Activated naive CD4-positive, alpha-beta T cell (primary cell): ENCODE measurements around the gene GSX1.
"Not testable (repeated sequence)": the region's sequence is repeated elsewhere in the genome, so short reads cannot be mapped to it uniquely, and the experiment has no call there.

ENCODE experiments used
- DNase-seq, 4 experiments: peaks; one replicate each; lab custom pipeline; 2025; lab: John Stamatoyannopoulos, UW

GSX1 gene

DNA sequence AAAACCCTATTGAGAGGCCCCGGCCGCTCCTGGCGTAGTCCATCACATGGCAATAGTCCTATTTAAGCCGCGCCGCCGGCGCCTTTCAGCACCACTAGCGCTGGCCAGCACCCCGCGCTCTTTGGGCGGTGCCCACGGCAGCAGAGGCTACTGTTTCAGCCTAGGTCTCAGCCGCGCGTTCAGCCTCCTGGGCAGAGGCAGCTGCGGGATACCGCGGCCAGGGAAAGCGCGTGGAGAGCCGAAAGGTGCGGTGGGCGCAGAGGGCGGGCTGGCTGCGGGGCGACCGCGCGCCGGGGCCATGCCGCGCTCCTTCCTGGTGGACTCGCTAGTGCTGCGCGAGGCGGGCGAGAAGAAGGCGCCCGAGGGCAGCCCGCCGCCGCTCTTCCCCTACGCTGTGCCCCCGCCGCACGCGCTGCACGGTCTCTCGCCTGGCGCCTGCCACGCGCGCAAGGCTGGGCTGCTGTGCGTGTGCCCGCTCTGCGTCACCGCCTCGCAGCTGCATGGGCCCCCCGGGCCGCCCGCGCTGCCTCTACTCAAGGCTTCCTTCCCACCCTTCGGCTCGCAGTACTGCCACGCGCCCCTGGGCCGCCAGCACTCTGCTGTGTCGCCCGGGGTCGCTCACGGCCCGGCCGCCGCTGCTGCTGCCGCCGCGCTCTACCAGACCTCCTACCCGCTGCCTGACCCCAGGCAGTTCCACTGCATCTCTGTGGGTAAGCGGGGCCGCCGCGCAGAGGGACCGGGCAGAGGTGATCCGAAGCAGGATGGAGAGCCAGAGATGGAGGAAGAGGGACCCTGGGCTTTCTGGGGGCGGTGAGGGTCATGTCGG lies at the start of gene GSX1:
TSS of gene GSX1 (plus strand) at position 91 of the 826 bp plus-strand sequence. CDS start at position 299, 208 bp downstream.
- DNase-seq: no peak

DNA sequence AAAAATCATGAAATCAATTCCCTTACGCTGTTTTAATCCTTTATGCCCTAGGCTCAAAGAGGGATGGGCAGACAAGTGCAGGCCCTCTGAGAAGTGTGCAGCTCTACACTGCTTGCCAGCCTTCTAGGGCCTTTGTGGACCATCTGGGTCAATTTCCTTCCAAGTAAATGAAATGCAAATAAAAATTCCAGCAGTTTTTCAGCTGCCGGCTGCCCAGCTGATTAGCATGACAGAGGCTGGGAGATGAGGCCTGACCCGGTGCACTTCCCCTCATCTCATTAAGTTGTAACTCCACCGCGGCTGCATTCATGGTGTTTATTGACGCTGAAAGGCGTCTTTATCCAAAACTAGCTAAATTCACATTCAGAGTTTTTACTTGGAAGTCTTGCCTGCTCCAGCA lies 47.5 kb upstream of the GSX1 start:
- DNase-seq: no peak

DNA sequence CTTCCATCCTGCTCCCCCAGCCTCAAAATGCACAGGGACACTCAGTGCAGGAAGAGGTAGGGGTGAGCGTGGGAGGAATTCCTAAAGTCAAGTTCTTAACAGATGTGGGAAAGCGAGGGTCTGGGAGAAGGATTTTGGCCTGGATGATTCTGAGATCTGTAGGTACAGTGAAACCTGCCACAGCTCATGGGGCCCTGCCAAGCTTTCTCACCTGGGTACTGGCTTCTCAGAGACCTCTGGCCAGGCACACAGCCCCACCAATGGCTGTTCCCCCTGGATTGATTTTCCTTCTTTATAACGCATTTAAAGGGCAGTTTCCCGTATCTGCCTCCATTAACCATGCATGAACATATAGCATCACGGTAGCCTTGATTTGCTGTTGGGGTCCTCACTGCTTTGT lies 47.0 kb upstream of the GSX1 start:
- no peak for DNase-seq

DNA sequence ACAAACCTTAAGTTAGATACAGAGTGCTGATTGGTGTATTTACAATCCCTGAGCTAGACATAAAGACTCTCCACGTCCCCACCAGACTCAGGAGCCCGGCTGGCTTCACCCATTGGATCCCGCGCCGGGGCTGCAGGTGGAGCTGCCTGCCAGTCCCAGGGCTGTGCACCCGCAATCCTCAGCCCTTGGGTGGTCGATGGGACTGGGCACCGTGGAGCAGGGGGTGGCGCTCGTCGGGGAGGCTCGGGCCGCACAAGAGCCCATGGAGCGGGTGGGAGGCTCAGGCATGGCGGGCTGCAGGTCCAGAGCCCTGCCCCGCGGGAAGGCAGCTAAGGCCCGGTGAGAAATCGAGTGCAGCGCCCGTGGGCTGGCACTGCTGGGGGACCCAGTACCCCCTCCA lies 44.1 kb upstream of the GSX1 start:
- not testable (repeated sequence) for DNase-seq

DNA sequence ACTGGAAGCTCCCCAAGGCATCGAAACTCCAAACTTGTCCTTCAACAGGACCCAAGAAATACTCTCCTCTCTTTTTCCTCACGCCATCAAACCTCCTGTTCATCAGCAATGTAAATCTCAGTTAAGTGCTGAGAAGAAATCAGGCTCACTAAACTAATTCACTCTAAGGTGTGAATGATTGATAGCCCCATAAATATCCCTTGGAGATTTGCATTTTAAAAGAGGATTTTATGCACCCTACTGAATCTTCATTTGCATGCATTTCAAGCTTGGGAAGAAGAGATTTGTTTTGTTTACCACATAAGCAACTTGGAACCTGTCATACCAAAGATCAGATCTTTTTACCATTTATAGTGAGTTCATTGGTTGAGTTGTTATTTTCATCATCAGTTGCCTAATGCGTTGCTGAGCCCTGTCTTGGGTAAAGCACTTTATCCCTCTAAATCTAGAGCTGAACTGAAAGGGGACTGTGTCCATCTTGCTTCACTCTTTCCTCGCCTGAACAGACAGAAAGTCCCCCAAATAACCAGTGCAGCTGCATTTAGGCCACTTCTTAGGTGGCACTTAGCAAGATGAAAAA lies 40.2 kb upstream of the GSX1 start:
- DNase-seq: no peak

DNA sequence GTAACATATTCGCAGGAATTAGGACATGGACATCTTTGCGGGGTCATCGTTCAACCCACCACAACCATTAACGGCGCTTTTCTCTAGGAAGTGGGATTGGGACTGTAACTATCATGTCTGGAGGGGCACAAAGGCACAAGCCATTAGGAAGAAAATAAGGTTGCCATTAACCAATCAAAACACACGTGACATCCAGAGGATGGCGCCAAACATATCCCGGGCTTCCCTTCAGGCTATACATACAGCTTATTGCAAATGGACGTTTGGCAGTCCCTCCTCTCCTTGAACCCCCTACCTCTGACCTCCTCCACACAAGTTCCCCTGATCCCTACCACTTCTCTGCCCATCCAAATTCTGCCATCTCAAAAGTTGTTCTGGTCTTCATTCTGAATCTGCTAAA lies 26.6 kb upstream of the GSX1 start:
- no peak for DNase-seq

DNA sequence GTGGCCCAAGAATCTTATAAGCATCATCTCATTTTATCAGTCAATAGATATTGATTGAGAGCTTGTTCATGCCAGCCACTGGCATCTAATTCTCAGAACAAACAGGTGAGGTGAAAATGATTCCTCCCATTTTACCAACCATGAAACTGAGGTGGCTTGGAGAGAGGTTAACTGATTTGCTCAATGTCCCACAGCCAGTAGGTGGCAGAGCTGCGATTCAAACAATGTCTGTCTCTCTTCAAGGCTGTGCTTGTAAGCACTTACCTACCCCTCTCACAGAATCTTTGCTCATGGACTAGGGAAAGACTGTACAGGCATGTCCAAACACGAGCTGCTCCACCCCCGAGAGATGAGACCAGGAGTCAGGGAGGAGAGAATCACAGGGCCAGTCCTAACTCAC lies 21.5 kb upstream of the GSX1 start:
- no peak for DNase-seq

DNA sequence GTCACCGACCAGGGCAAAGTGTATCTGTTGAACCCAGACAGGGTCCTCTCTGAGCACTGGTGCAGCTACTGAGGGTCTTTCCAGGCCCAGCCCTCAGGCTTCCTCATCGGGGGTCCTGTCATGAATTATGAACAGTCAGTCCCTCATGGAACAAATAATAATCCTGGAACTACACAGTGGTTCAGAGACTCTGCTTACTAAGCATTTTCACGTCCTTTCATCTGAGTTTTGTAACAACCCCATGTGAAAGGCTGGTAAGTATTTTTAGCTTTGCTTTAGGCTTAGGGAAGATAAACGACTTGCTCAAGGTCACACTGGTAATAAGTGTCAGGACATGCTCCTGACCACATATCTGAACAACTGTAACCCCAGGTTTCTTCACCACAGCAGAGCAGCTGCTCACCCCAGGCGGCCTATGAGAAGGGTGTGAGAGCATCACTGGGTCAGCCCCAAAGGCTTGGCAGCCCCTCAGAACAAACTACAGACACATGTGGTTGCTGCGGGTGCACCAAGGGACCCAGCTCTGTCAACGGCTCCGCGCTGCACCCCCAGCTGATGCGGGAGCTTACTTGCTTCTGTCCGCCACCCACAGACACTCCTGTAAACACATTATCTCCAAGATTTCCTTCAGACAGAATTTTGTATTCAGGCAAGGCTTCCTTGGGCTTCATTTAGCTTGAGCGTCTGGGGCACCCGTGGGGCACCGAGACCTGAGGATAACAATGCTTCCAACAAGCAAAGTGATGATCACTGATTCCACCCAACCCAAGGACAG lies 19.4 kb upstream of the GSX1 start:
- no peak for DNase-seq

DNA sequence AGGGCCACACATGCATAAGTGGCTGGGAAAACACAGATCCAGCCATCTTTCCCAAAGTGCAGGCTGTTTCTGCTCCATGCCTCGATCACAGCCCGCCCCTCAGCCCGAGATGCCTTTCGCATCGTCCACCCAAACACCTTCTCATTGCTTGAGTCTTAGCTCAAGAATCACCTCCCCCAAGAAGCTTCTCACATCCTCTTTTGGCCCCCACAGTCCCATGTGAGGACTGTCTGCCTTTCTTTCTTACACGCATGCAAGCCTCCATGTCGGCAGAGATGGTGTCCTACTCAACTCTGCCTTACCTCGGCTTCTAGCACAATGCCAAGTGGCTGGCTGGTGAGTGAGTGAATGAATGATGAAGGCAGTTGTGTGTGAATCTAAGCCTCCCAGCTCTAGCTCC lies 18.1 kb upstream of the GSX1 start:
- no peak for DNase-seq

DNA sequence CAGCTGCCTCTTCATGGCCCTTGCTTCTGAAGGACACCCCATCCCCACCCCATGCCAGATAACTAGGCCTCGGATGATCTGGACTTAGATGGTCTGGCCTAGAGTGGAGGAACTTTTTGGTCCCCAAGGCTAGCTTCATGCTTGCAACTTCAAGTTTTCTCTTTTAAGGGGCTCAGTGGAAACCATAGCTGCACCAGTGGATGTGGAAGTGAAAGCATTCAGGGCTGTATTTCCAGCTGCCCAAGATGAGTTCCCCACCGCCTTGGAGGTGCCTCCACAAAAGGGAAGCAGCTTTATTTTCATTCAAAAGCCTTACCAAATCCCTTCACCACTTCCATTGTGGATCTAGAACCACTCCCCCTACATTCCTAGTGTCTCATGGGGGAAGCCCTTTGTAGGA lies 17.6 kb upstream of the GSX1 start:
- no peak for DNase-seq

DNA sequence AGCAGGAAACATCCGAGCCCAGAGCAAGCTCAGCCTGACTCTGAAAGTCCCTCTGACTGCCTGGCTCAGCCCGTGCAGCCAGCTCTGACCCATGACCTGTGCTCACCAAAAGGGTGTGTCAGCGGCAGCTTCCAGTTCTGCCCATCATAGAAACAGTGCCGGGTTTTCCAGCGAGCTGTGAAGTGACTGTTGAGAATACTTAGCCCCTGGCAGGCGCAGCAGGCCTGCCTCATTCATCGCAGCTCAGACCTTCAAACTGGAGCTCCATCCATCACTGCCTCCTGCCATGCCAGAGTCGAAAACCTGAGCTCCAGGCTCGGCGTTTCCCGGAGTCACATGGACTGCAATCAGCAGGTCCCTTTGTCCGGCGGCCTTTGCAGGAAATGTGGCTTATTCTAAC lies 16.3 kb upstream of the GSX1 start:
- no peak for DNase-seq

DNA sequence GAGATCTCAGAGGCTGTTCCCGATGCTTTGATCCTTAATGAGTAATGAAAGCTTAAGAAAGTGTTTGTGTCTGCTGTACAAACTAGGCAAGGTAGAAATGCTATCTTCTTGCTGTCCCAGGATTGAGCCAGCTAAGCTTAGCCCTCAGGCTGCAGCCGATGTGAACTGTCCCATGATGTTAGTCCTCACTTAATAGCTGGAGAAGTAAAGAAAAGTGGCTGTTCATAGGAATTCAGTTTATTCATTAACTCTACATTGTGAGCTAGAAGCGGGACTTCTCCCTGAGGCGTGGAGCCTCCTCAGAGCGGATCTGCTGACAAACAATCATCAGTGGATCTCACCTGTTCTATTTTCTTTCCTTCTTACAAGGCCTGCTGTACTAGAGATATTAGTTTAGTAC lies 10.1 kb upstream of the GSX1 start:
- DNase-seq: no peak

DNA sequence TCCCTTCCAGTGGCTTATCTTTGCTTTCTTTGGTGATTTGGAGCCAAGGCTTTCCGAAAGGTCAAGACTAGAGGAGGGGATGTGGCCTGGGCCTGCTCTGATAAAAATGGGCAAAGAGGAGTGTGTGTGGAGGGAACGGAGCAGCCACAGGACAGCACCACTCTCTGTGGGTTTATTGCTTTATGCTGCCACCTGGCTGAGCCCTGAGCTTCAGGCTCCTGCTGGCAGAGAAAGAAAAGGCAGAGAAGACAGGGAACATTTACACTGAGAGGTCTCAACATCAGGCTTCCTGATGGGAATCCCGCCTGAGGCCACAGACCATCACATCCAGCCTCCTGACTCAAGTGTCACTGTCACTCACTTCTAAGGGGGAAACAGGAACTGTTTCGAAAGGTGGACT lies 9.2 kb upstream of the GSX1 start:
- DNase-seq: no peak

DNA sequence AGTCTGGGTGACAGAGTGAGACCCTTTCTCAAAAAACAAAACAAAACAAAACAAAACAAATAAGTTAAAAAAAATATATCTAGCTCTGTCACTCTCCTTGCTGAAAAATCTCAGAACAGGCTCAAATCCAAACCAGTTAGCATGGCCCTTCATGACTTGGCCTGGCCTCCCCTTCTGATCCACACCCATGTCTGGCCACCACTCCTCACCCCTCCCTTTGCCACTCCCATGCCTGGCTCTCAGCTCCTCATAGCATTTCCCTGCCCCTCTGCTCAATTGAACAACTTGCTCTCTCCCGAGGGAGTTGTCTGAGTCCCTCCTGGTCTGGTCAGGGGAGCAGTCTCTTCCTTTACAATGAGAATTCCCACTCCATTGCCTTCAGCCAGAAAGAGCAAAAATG lies 4.0 kb upstream of the GSX1 start:
- DNase-seq: no peak

DNA sequence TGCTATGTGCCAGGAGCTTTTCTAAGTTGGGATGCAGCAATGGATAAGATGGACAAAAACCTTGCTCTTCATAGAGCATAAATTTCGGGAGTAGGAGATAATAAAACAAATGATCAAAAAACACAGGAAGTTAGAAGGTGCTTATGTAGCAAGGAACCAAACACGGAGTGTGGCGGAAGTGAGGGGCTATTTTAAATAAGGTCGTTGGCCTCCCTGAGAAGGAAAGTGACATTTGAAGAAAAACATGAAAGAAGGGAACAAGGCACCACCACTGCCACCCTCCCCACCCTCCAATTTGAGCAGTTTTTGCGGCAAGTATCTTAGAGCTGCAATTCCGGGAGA lies 3.2 kb upstream of the GSX1 start:
- DNase-seq: no peak

DNA sequence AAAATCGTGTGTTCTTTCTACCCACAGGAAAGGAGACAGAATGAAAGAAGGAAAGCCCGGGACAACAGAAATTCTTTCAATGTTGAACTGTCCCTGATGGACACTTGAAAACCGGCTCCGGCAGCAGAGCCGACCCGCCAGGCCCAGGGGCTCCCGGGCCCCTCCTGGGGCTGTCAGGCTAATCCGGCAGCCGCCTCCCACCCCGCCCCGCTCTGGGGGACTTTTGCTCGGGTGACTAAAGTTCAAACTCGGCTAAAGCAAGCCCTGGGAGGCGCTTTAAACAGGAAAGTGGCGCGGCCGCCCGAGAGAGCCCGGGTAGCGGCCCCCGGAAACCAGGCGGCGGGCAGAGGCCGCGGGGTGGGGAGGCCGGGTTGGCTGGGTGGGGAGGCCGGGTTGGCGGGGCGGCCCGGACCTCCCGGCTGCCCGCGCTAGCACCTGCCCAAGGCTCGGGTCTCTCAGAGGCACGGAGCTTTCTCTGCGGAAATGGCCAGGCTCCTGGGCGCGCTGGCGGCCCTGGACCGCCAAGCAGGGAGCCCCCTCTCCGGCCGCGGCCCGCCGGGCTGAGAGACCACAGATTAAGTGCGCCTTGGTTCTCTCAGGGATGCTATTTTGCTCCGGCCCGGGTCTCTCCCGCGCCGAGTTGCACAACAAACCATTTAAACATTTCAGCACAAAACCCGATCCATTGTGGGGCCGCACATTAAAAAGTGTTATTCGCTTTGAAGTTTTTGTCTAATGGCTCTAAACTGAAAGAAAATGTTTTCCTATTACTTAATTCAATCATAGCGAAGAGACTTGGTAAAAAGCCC lies 2.6 kb upstream of the GSX1 start:
- DNase-seq: no peak

DNA sequence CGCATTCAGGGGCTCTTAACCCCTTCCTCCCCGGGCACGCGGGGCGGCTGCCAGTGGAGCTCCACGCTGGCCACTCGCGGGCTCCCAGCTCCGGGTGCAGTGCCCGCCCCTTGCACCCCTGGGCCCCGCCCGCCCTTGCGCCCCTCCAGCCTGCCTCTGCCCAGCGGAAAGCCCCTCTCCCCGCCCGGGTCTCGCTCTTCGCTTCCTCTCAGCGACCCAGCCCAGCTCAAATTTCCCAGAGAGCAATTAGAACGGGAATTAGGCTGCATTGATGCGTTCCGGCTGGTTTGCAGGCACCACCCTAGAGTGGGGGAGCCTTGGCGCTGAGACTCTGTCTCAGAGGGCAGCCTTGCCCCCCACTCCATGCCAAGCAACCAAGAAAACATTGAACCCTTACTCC lies 1.8 kb upstream of the GSX1 start:
- DNase-seq: no peak

DNA sequence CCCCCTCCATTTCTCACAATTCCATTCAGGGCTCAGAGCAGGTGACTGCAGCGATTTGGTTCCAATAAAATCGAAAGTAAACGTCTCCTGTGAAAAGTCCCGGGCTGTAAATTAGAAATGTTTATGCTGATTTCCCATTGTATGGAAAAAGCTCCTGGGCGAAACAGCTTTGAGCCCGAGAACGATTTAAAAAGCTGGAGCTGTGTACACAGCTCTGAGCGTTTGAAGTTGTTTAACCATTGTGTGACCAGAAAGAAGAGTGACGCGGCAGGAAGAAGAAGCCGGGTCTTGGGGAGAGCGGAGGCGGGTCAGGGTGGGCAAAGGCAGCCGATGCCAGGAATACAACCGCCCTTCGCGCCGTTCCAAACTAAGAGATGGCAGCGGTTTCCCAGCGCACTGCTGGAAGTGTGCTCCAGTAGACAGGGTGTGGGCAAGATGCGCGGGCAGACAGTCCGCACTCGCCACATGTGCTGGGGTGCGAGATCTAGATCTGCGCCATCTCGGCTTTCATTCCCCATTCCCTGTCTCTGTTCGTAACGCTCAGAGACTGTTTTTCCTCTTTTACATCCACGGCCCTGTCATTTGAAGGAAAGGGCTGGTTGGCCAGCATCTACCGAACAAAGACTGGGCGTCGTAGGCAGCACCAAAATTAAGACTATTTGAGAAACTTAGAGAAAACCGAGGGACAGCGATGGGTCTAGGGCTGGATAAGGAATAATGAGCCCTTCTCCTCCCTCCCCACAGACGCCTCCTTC lies 960 bp upstream of the GSX1 start:
- DNase-seq: no peak

DNA sequence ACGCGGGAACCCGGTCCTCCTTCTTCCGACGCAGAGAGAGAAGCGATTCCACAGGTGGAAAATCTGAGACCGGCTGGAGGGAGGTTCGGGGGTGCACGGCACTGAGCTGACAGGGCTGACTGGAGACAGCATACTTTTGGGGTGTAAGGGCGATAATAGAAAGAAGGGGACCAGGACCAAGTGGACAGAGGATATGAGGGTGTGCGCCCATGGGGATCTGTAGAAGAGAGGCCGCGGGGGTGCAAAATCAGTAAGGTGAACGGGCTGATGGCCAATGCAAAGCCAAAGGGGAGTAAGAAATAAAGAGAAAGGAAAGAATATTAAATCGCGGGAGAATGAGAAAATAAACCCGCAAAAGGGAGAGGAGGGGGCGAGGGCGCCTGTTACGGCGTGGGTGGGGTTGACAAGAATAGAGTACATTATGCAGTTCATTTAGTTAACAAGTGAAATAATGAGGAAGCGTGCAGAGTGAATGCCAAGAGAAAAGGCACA lies 336 bp upstream of the GSX1 start:
- no peak for DNase-seq

DNA sequence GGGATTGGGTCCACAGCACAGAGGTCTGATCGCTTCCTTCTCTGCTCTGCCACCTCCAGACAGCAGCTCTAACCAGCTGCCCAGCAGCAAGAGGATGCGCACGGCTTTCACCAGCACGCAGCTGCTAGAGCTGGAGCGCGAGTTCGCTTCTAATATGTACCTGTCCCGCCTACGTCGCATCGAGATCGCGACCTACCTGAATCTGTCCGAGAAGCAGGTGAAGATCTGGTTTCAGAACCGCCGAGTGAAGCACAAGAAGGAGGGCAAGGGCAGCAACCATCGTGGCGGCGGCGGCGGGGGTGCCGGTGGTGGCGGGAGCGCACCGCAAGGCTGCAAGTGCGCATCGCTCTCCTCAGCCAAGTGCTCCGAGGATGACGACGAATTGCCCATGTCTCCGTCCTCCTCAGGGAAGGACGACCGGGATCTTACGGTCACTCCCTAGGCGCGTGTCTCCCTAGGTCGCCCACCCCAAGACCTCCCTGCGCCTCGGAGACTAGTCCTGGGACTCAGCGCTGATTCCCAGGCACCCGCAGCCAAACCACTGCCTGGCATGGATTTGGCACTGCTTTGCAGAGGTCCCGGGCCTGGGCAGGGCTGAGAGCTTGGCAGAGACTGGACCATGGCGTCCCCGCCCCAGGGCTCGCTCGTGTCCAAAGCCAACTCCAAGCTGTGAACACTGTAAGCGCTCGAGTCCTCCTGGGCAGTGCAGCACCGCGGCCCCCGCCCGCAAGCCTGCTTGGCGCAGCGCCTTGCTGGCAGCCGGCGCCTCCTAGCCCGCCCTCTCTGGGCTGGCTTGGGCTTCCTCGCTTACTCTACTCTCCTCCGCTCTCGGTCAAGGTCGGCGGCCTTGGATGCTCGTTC lies 1.5 kb downstream of the GSX1 start:
- DNase-seq: no peak

DNA sequence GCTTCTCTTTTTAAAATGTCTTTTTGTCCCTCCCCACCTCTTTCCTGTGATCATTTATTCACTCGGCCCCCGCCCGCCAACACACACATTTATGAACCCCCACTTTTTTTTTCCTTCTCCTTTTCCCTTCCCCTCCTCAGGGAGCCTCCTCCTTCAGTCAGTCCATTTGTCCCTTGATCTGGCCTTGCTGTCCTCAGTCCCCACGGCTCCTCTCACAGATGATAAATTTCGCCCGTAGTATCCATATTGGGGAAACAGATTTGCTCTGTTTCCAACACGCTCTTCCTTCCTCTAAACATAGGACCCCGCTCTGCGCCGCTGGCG lies 2.0 kb downstream of the GSX1 start:
- no peak for DNase-seq
